ENCODE measurements around the gene OR4D11. TPM values are rescaled to one million over a fixed set of nuclear protein-coding genes. Genes with fewer than 3 reads are reported as not detected.

The OR4D11 gene
- total and polyA plus RNA-seq, 9 of the 15 experiments (the other 6 are each of a cell fraction or from before 2014, with no cell fraction given): not detected

DNA sequence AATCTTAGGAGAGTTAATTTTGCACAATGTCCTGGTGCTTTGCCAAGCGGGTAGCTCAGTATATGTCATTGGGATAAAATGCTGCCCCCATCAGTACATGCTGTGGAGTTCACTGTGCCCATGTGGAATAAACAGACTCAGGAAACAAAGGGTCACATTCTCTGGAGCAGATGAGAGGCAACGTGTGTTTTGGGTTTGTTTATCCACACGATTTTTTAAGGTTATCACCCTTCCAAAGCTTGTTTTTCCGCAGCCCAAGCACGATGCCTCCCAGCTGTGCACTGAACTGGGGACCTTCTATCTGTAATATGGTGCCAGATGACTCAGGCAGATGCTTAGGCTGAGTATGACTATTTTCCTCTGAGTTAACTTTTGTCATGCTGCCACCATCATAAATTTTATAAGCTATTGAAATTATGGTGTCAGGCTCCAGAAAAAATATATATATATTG lies 40.2 kb upstream of the OR4D11 start (continued):
- no peak for TF ChIP-seq POLR2B (IDR thresholded peaks at IDR 0.05; ENCODE audit: low read depth, partially characterized antibody)
- no peak for TF ChIP-seq RFX7 (CRISPR knock-in tag; IDR thresholded peaks at IDR 0.05)

GRCh38 chr11:59473015-59473414 lies 30.4 kb upstream of the OR4D11 start, which contains the start of gene OR4D10:
Gene OR4D10, plus strand, starts transcription at chr11:59473315. Its CDS starts 4,115 bp downstream, at chr11:59477430.
- H3K36me3 ChIP-seq (ENCODE audit: control insufficient read depth, insufficient read depth, low read length): no peaks in the 10 kb centered on the region
- no peak within 1 kb of the TSS for H2AFZ ChIP-seq (ENCODE audit: low read depth, low read length)
- H3K79me2 ChIP-seq (ENCODE audit: control insufficient read depth, insufficient read depth, low read length): no peaks in the 10 kb centered on the region
- no peaks in the 10 kb centered on the region for H4K20me1 ChIP-seq (replicated peaks; ENCODE audit: control insufficient read depth, insufficient read depth, low read length)
- H3K27ac ChIP-seq (ENCODE audit: extremely low read depth, low read depth, low read length): no peak within 1 kb of the TSS
- H3K4me1 ChIP-seq (replicated peaks in 1 of 2; ENCODE audit: control insufficient read depth in 2 of 2, insufficient read depth in 2 of 2, low read length in 2 of 2): no peaks in the 10 kb centered on the region
- in situ Hi-C loops (cut with MboI) (no loop called here), intact Hi-C loops (cut with micrococcal nuclease) (no loop called here)
- no peak within 1 kb of the TSS for H3K4me2 ChIP-seq (ENCODE audit: insufficient read depth, low read length)
- peaks cover 6 to 12% of the 10 kb centered on the region in 2 experiments; a peak in 3 of 5 replicates for H3K27me3 ChIP-seq (ENCODE audit: control insufficient read depth in 2 of 2, insufficient read depth in 2 of 2, low read length in 2 of 2)
- no peak for DNase-seq (ENCODE audit: extremely low read depth in 1 of 4, low spot score in 3 of 4)
- ChIA-PET POLR2A (no interaction called here), CTCF (ENCODE audit: low intra/inter-chr PET ratio) (no interaction called here)
- no peaks in the 10 kb centered on the region for H3K9me3 ChIP-seq (replicated peaks; ENCODE audit: control insufficient read depth, insufficient read depth, low read depth, low read length)
- no TSS peak for BruUV-seq (replicated peaks)
- no peak for FAIRE-seq
- H3K9ac ChIP-seq (ENCODE audit: insufficient read depth in 1 of 2, low read depth in 2 of 2, low read length in 2 of 2): no peak within 1 kb of the TSS
- no peaks in the 10 kb centered on the region for H3K9me1 ChIP-seq (ENCODE audit: control insufficient read depth, insufficient read depth, low read length)
- ATAC-seq: no peak
- no peak within 1 kb of the TSS for H3K4me3 ChIP-seq
- TF ChIP-seq HNRNPLL (IDR thresholded peaks at IDR 0.05; ENCODE audit: low read depth, low read length, poor library complexity, severe bottlenecking) (no peak), NEUROD1 (IDR thresholded peaks at IDR 0.05; ENCODE audit: borderline replicate concordance, low read depth, low read length, partially characterized antibody) (no peak), POLR2AphosphoS2 (IDR thresholded peaks at IDR 0.05; ENCODE audit: low read length) (no peak), OTX1 (CRISPR knock-in tag; IDR thresholded peaks at IDR 0.05) (no peak), PRMT5 (CRISPR knock-in tag; IDR thresholded peaks at IDR 0.05) (no peak), LEF1 (IDR thresholded peaks at IDR 0.05) (no peak), TBL1XR1 (IDR thresholded peaks at IDR 0.05; ENCODE audit: low read length in 2 of 2) (no peak), RBM34 (IDR thresholded peaks at IDR 0.05; ENCODE audit: borderline replicate concordance, insufficient read depth, low read length) (no peak), E2F5 (CRISPR knock-in tag; IDR thresholded peaks at IDR 0.05) (no peak)
- TF ChIP-seq, protein P1, sequence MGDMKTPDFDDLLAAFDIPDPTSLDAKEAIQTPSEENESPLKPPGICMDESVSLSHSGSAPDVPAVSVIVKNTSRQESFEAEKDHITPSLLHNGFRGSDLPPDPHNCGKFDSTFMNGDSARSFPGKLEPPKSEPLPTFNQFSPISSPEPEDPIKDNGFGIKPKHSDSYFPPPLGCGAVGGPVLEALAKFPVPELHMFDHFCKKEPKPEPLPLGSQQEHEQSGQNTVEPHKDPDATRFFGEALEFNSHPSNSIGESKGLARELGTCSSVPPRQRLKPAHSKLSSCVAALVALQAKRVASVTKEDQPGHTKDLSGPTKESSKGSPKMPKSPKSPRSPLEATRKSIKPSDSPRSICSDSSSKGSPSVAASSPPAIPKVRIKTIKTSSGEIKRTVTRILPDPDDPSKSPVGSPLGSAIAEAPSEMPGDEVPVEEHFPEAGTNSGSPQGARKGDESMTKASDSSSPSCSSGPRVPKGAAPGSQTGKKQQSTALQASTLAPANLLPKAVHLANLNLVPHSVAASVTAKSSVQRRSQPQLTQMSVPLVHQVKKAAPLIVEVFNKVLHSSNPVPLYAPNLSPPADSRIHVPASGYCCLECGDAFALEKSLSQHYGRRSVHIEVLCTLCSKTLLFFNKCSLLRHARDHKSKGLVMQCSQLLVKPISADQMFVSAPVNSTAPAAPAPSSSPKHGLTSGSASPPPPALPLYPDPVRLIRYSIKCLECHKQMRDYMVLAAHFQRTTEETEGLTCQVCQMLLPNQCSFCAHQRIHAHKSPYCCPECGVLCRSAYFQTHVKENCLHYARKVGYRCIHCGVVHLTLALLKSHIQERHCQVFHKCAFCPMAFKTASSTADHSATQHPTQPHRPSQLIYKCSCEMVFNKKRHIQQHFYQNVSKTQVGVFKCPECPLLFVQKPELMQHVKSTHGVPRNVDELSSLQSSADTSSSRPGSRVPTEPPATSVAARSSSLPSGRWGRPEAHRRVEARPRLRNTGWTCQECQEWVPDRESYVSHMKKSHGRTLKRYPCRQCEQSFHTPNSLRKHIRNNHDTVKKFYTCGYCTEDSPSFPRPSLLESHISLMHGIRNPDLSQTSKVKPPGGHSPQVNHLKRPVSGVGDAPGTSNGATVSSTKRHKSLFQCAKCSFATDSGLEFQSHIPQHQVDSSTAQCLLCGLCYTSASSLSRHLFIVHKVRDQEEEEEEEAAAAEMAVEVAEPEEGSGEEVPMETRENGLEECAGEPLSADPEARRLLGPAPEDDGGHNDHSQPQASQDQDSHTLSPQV (IDR thresholded peaks at IDR 0.05): no peak
- TF ChIP-seq, protein P2, sequence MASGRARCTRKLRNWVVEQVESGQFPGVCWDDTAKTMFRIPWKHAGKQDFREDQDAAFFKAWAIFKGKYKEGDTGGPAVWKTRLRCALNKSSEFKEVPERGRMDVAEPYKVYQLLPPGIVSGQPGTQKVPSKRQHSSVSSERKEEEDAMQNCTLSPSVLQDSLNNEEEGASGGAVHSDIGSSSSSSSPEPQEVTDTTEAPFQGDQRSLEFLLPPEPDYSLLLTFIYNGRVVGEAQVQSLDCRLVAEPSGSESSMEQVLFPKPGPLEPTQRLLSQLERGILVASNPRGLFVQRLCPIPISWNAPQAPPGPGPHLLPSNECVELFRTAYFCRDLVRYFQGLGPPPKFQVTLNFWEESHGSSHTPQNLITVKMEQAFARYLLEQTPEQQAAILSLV (tag; IDR thresholded peaks at IDR 0.05): no peak
- TF ChIP-seq, protein P3, sequence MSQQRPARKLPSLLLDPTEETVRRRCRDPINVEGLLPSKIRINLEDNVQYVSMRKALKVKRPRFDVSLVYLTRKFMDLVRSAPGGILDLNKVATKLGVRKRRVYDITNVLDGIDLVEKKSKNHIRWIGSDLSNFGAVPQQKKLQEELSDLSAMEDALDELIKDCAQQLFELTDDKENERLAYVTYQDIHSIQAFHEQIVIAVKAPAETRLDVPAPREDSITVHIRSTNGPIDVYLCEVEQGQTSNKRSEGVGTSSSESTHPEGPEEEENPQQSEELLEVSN (IDR thresholded peaks at IDR 0.05; ENCODE audit: borderline replicate concordance in 1 of 2, extremely low read depth in 1 of 2, insufficient read depth in 1 of 2, insufficient read length in 1 of 2, low read depth in 1 of 2, low read length in 1 of 2, poor library complexity in 1 of 2, severe bottlenecking in 1 of 2): no peak

Measured in K562 (cell line).